Measurements from ENCODE around the gene DR1.
"Not testable (repeated sequence)": the region's sequence is repeated elsewhere in the genome, so short reads cannot be mapped to it uniquely, and the experiment has no call there.

Gene DR1

GRCh38 chr1:93386268-93386667 lies 40.6 kb downstream of the DR1 start:
- not testable (repeated sequence) for DNase-seq (ENCODE audit: low spot score)

- peak; percentile 10 for DNase-seq (ENCODE audit: low spot score)
Measured at GRCh38 chr1:93394514-93394913, 48.8 kb downstream of the DR1 start.

GRCh38 chr1:93395195-93395594 lies 49.5 kb downstream of the DR1 start:
- DNase-seq (ENCODE audit: low spot score), result no peak

- no peak for DNase-seq (ENCODE audit: low spot score)
Measured at GRCh38 chr1:93399781-93400180, 54.1 kb downstream of the DR1 start.

- DNase-seq (ENCODE audit: low spot score), result no peak
Measured at GRCh38 chr1:93408203-93408602, 62.5 kb downstream of the DR1 start.

GRCh38 chr1:93411000-93411399 lies 65.3 kb downstream of the DR1 start:
- DNase-seq (ENCODE audit: low spot score), result no peak

- DNase-seq (ENCODE audit: low spot score), result no peak
Measured at GRCh38 chr1:93414749-93415148, 69.0 kb downstream of the DR1 start.

GRCh38 chr1:93415296-93415695 lies 69.6 kb downstream of the DR1 start:
- no peak for DNase-seq (ENCODE audit: low spot score)

GRCh38 chr1:93416183-93416582 lies 70.5 kb downstream of the DR1 start:
- no peak for DNase-seq (ENCODE audit: low spot score)

Measured in AG08395 (cell line).